HG02759 (cell line): ENCODE results near the gene KAT2B.
"Not testable (repeated sequence)": the region's sequence is repeated elsewhere in the genome, so short reads cannot be mapped to it uniquely, and the experiment has no call there.

ENCODE experiments used
- ATAC-seq: cut with Tn5 transposase; IDR thresholded peaks from one replicate; pipeline ENCODE4 v1.9.1; 2021; ENCODE audit warnings: mild to moderate bottlenecking, moderate library complexity; ENCODE audit not compliant: unreplicated experiment

KAT2B gene

GRCh38 chr3:20039765-20040547 lies at the start of gene KAT2B:
TSS of gene KAT2B (plus strand) at chr3:20040446. CDS start at chr3:20040478, 32 bp downstream.
- peak; percentile 66 for ATAC-seq

- ATAC-seq, result no peak
These were observed 45.5 kb upstream of the KAT2B start for GRCh38 chr3:19994796-19995195.

GRCh38 chr3:19997502-19997901 lies 42.7 kb upstream of the KAT2B start:
- ATAC-seq, result no peak

GRCh38 chr3:20001932-20002331 lies 38.3 kb upstream of the KAT2B start:
- ATAC-seq, result no peak

- ATAC-seq, result no peak
These were observed 32.3 kb upstream of the KAT2B start for GRCh38 chr3:20007960-20008359.

- ATAC-seq, result no peak
These were observed 31.6 kb upstream of the KAT2B start for GRCh38 chr3:20008646-20009045.

- ATAC-seq, result no peak
These were observed 28.1 kb upstream of the KAT2B start, which contains the start of gene PP2D1 for GRCh38 chr3:20012164-20012563. TSS of gene PP2D1 (minus strand) at chr3:20012264. CDS start at chr3:20012072, 192 bp downstream.

- ATAC-seq, result no peak
These were observed 26.9 kb upstream of the KAT2B start for GRCh38 chr3:20013396-20013795.

- no peak for ATAC-seq
These were observed 24.7 kb upstream of the KAT2B start for GRCh38 chr3:20015525-20015924.

- ATAC-seq, result not testable (repeated sequence)
These were observed 24.2 kb upstream of the KAT2B start for GRCh38 chr3:20016076-20016475.

- ATAC-seq, result no peak
These were observed 17.2 kb upstream of the KAT2B start for GRCh38 chr3:20022954-20023622.

- ATAC-seq, result no peak
These were observed 16.4 kb upstream of the KAT2B start for GRCh38 chr3:20023623-20024405.

GRCh38 chr3:20027136-20027535 lies 13.1 kb upstream of the KAT2B start:
- ATAC-seq, result no peak

- no peak for ATAC-seq
These were observed 11.3 kb upstream of the KAT2B start for GRCh38 chr3:20028905-20029331.

- ATAC-seq, result not testable (repeated sequence)
These were observed 8.3 kb upstream of the KAT2B start for GRCh38 chr3:20031939-20032338.

GRCh38 chr3:20035019-20035418 lies 5.2 kb upstream of the KAT2B start:
- no peak for ATAC-seq

GRCh38 chr3:20037255-20037996 lies 2.8 kb upstream of the KAT2B start:
- ATAC-seq, result no peak

GRCh38 chr3:20038699-20039465 lies 1.4 kb upstream of the KAT2B start:
- no peak for ATAC-seq

GRCh38 chr3:20039466-20039764 lies 831 bp upstream of the KAT2B start:
- no peak for ATAC-seq

- ATAC-seq, result peak; percentile 40
These were observed 426 bp downstream of the KAT2B start for GRCh38 chr3:20040548-20041196.
